T1000 (cell line): ENCODE results near the gene HNRNPU.
A peak's percentile ranks its signal among the peaks of the same experiment; 100 is the strongest.

ENCODE experiments used
- DNase-seq: peaks from one replicate; lab custom pipeline; 2025; ENCODE audit warnings: mixed read lengths; lab: John Stamatoyannopoulos, UW

Gene HNRNPU

GRCh38 chr1:244864253-244865027 is at the start of gene HNRNPU:
Gene HNRNPU (minus strand): TSS chr1:244864543. CDS start chr1:244864307, 236 bp downstream.
- peak; percentile 89 for DNase-seq

GRCh38 chr1:244913806-244914205 is 49.5 kb upstream of the HNRNPU start:
- no peak for DNase-seq

- no peak for DNase-seq
Observed at GRCh38 chr1:244904119-244904518, 39.8 kb upstream of the HNRNPU start.

DNA sequence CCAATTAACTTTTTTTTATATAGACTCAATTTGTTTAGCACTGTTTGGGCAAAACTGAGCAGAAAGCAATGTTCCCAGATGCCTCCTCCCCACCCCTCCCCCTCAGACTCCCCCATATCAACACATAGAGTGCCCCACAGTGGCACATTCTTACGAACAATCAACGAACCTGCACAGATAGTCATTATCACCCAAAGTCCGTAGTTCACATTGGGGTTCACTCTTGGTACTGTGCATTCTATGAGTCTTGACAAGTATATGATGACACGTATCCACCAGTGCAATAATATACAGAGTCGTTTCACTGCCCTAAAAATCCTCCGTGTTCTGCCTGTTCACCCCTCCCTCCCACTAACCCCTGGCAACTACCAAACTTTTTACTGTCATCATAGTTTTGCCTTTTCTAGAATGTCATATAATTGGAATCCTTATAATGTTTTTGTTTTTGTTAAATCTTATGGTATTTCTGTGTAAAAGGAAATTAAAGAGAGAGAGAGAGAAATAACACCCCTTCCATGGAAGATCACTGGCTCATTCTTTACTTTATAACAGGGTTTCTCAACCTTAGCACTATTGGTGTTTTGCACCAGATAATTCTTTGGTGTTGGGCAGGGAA is 37.2 kb upstream of the HNRNPU start:
- no peak for DNase-seq

GRCh38 chr1:244897476-244898254 is 33.3 kb upstream of the HNRNPU start:
- DNase-seq = no peak

- DNase-seq = peak; percentile 13
Observed at GRCh38 chr1:244896550-244896949, 32.2 kb upstream of the HNRNPU start.

- no peak for DNase-seq
Observed at GRCh38 chr1:244893836-244894235, 29.5 kb upstream of the HNRNPU start.

DNA sequence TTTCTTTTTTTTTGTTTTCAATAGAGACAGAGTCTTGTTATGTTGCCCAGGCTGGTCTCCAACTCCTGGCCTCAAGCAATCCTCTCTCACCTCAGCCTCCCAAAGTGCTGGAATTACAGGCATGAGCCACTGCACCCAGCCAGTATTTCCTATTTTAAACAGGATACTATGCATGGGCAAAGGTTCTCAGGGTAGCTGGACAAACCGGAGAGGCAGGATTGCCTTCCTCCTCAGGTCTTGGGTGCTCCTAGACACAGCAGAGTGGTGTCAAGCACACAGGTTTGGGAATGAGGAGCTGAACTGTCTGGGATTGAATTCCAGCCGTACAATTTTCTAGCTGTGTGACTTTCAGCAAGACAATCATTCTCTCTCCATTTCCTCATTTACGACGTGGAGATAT is 22.9 kb upstream of the HNRNPU start:
- no peak for DNase-seq

GRCh38 chr1:244881552-244882280 is 17.4 kb upstream of the HNRNPU start:
- no peak for DNase-seq

GRCh38 chr1:244878681-244879080 is 14.3 kb upstream of the HNRNPU start:
- DNase-seq = no peak

- DNase-seq = no peak
Observed at GRCh38 chr1:244876228-244876910, 12.0 kb upstream of the HNRNPU start.

DNA sequence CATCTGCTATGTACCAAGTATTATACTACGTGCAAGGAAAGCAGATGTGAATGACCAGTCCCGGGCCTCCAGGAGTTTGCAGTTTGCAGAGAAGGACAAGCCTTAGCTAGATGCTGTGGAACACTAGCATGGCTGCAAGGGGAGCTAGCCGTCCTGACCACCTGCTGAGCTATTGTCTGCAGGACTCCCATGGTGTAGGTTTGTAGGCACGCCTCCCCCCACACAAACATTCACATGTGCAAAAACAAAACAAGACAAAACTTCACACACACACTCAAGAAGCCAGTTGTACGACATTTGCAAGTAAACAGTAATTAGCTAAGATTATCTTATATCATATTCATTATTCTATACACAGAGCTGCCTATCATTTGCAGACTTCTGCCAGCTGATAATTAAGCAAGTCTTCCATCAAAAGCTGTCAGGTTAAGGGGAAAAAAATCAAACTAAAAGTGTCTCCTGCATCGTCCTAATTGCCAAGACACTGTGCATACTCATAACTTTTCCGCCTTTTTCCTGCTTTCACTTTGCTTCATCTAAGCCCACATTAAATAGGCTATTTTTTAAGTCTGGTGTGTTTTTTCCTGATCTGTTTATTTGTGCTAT is 10.7 kb upstream of the HNRNPU start:
- no peak for DNase-seq

GRCh38 chr1:244869950-244870349 is 5.6 kb upstream of the HNRNPU start:
- DNase-seq = no peak

- DNase-seq = no peak
Observed at GRCh38 chr1:244869364-244869827, 5.1 kb upstream of the HNRNPU start.

DNA sequence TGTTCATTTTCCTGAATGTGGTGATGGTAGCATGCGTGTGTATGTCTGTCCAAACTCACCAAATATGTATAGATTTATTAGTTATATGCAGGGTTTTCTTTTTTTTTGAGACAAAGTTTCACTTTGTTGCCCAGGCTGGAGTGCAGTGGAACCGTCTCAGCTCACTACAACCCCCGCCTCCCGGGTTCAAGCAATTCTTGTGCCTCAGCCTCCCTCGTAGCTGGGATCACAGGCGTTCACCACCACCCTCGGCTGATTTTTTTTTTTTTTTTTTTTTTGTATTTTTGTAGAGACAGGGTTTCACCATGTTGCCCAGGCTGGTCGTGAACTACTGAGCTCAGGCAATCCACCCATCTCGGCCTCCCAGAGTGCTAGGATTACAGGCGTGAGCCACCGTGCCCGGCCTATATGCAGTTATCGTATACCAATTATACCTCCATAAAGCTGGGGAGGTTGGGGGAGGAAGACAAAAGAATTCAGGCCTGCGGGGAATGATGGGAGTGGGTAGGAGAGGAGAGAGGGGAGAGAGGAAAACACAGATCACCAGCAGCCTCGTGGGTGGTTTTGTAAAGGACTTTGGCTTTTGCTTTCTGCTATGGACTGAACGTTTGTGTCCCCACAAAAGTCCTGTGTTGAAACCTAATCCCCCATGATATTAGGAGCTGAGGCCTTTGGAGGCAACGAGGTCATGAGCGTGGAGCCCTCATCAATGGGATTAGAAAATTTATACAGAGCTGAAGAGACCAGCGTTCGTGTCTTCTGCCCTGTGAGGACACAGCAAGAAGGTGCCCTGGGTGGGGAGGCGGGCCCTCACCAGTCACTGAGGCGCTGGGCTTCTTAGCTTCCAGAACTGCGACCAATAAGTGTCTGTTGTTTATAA is 4.4 kb upstream of the HNRNPU start:
- no peak for DNase-seq

DNA sequence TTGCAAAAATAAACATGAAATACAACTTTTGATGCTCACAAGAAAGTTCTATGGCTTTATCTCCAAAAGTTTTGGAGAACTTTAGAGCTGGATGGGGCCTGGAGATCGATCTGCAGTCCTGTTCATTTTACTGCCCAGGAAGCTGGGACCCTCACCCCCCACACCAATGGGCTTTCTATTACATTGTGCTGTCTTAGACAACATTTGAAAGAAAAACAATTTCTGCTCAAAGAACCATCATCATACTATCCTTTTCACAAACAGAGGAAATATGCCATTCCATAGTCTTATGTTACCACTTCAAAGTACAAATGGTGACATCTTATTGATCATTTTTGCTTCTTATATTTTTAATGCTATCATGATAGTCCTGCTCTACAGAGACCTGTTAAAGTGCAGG is 2.0 kb upstream of the HNRNPU start:
- no peak for DNase-seq

- no peak for DNase-seq
Observed at GRCh38 chr1:244865820-244866219, 1.5 kb upstream of the HNRNPU start.

- DNase-seq = no peak
Observed at GRCh38 chr1:244865028-244865371, 657 bp upstream of the HNRNPU start.

GRCh38 chr1:244863491-244864252 is 671 bp downstream of the HNRNPU start:
- peak; percentile 24 for DNase-seq
